HG02798 (cell line): ENCODE results near the gene TMEM9B.
"Not testable (repeated sequence)": the region's sequence is repeated elsewhere in the genome, so short reads cannot be mapped to it uniquely, and the experiment has no call there.

ENCODE experiments used
- ATAC-seq: cut with Tn5 transposase; IDR thresholded peaks from one replicate; pipeline ENCODE4 v1.9.1; 2021; ENCODE audit warnings: mild to moderate bottlenecking; ENCODE audit not compliant: unreplicated experiment, poor library complexity

The TMEM9B gene

GRCh38 chr11:8964324-8965320 lies at the start of gene TMEM9B:
TMEM9B (minus strand) TSS chr11:8964442; CDS start chr11:8964313, 129 bp downstream.
- ATAC-seq, result peak; percentile 87

GRCh38 chr11:9013373-9013772 lies 49.1 kb upstream of the TMEM9B start:
- no peak for ATAC-seq

- ATAC-seq, result not testable (repeated sequence)
These were observed 45.3 kb upstream of the TMEM9B start for GRCh38 chr11:9009538-9009937.

GRCh38 chr11:9008661-9009060 lies 44.4 kb upstream of the TMEM9B start:
- ATAC-seq, result no peak

GRCh38 chr11:9008011-9008550 lies 43.8 kb upstream of the TMEM9B start:
- no peak for ATAC-seq

GRCh38 chr11:9005087-9005486 lies 40.8 kb upstream of the TMEM9B start:
- no peak for ATAC-seq

- no peak for ATAC-seq
These were observed 40.1 kb upstream of the TMEM9B start for GRCh38 chr11:9004183-9004926.

- ATAC-seq, result peak; percentile 74
These were observed 39.4 kb upstream of the TMEM9B start, which contains the start of gene NRIP3 for GRCh38 chr11:9003573-9004182. NRIP3 (minus strand) TSS chr11:9004001; CDS start chr11:9003935, 66 bp downstream.

GRCh38 chr11:9002920-9003572 lies 38.8 kb upstream of the TMEM9B start:
- no peak for ATAC-seq

GRCh38 chr11:9001736-9002135 lies 37.5 kb upstream of the TMEM9B start:
- ATAC-seq, result no peak

GRCh38 chr11:8998017-8998416 lies 33.8 kb upstream of the TMEM9B start:
- no peak for ATAC-seq

GRCh38 chr11:8997451-8997850 lies 33.2 kb upstream of the TMEM9B start:
- ATAC-seq, result no peak

GRCh38 chr11:8989453-8989852 lies 25.2 kb upstream of the TMEM9B start:
- ATAC-seq, result no peak

GRCh38 chr11:8988329-8989234 lies 24.3 kb upstream of the TMEM9B start:
- no peak for ATAC-seq

- ATAC-seq, result no peak
These were observed 23.2 kb upstream of the TMEM9B start for GRCh38 chr11:8987446-8987845.

- ATAC-seq, result not testable (repeated sequence)
These were observed 22.5 kb upstream of the TMEM9B start for GRCh38 chr11:8986772-8987171.

- ATAC-seq, result no peak
These were observed 21.2 kb upstream of the TMEM9B start for GRCh38 chr11:8985462-8985861.

- ATAC-seq, result no peak
These were observed 19.3 kb upstream of the TMEM9B start for GRCh38 chr11:8983552-8983951.

GRCh38 chr11:8980485-8980884 lies 16.2 kb upstream of the TMEM9B start:
- no peak for ATAC-seq
